Tibial nerve (tissue), 4 donors: ENCODE measurements around the gene SNCAIP. TPM values are rescaled to one million over a fixed set of nuclear protein-coding genes. Genes with fewer than 3 reads are reported as not detected.

Experiments used
- DNase-seq, 2 donors: peaks; one replicate each; pipeline ENCODE4 v3.0.0-alpha.2; 2019; ENCODE audit warnings: low spot score in 2 of 2
- H3K27ac ChIP-seq, 4 donors: fragments of 200-600 bp; sonication (generic) in 3 of 4; one replicate each; pipeline ENCODE4 v1.5.1; 2017 to 2019; ENCODE audit warnings: mild to moderate bottlenecking in 1 of 4
- H3K27me3 ChIP-seq, 2 donors: fragments of 200-600 bp; sonication (generic) in 1 of 2; one replicate each; pipeline versions ENCODE4 v1.5.1 to v1.6.0; 2017 to 2019
- H3K36me3 ChIP-seq, 3 donors: fragments of 200-600 bp; sonication (generic); one replicate each; pipeline ENCODE4 v1.5.1; 2018 to 2019
- H3K4me1 ChIP-seq, 4 donors: fragments of 200-600 bp; sonication (generic) in 3 of 4; one replicate each; pipeline ENCODE4 v1.5.1; 2017 to 2019
- H3K4me3 ChIP-seq, 4 donors: fragments of 200-600 bp; sonication (generic) in 3 of 4; one replicate each; pipeline ENCODE4 v1.5.1; 2017 to 2019; ENCODE audit warnings: mild to moderate bottlenecking in 1 of 4, moderate library complexity in 1 of 4
- H3K9me3 ChIP-seq, 4 donors: fragments of 200-600 bp; sonication (generic) in 3 of 4; one replicate each; pipeline ENCODE4 v1.5.1; 2017 to 2019
- EP300 ChIP-seq, 2 donors: sonication (generic); formaldehyde crosslinking; IDR thresholded peaks; one replicate each; pipeline ENCODE4 v1.6.1; 2017; ENCODE audit warnings: antibody characterized with exemption in 2 of 2, mild to moderate bottlenecking in 1 of 2
- POLR2A ChIP-seq, 2 donors: fragments of 450-650 bp; IDR thresholded peaks; one replicate each; pipeline ENCODE4 v1.6.1; 2017; ENCODE audit warnings: antibody characterized with exemption in 2 of 2, mild to moderate bottlenecking in 2 of 2, moderate library complexity in 2 of 2
- WGBS, 2 donors: methylation state at CpG; one replicate each; pipeline ENCODE4 v1.1.5; 2018; 5-methylcytosine and 5-hydroxymethylcytosine counted together
- total RNA-seq, 4 donors: library from RNA; depleted of rRNA; stranded (reverse); fragments of >200 nt; gene quantifications; one replicate each; pipeline ENCODE4 v1.1.0, GENCODE V29; 2016
- TF ChIP-seq, protein P1 (sequence below), 5 experiments: fragments of 200-600 bp in 3 of 5; fragments of 450-650 bp in 2 of 5; sonication (generic) in 3 of 5; IDR thresholded peaks; one replicate each; pipeline ENCODE4 v1.5.1; 2016 to 2019; ENCODE audit warnings: antibody characterized with exemption in 5 of 5, mild to moderate bottlenecking in 3 of 5, moderate library complexity in 2 of 5

Gene SNCAIP
- total RNA-seq, 4 donors from 2014 or later, result 4.6 to 18.6 (median 6.4) TPM

DNA sequence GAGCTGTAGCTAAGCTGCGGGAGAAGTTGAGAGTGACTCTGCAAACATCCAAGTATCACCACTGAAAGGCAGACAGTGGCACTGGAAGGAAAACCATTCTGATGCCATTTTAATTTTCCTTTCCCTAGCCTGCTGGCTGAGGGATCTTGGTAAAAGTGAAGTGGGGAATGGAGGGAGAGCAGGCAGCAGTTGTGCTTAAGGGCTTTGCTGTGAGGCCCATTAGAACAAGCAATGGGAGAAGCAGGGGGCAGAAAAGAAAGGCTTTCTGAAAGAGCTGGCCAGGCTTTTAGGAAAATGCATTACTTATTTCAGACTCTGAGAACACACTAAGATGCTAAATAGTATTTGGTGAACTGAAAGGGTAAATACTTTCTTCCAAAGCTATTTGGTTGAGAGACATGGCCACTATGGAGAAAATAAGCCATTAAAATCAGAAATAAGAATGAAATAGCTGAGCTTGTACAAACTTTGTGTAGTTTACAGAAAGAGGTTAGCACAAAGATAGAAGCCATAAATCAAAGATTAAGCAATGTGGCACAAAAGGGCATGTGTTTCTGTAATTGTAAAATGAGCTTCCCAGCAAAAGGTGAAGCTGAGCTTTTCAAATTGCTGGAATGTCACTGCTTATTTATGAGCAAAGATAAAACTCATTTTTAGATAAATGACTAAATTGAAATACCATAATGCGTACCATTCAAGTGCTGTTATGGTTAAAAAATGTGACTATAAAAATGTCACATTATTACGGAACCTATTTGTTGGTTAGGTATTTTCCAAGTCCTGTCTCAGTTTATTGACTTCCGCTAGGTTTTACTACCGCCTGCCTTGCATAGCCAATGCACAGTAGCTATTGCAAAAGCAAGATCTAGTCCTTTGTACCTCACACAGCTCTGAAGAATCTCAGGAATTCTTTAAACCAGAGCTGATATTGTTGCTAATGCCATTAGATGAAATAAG, 20.8 kb downstream of the SNCAIP start:
- TF ChIP-seq POLR2A (IDR thresholded peaks at IDR 0.05) (no peak), EP300 (IDR thresholded peaks at IDR 0.05) (no peak)
- TF ChIP-seq, protein P1, sequence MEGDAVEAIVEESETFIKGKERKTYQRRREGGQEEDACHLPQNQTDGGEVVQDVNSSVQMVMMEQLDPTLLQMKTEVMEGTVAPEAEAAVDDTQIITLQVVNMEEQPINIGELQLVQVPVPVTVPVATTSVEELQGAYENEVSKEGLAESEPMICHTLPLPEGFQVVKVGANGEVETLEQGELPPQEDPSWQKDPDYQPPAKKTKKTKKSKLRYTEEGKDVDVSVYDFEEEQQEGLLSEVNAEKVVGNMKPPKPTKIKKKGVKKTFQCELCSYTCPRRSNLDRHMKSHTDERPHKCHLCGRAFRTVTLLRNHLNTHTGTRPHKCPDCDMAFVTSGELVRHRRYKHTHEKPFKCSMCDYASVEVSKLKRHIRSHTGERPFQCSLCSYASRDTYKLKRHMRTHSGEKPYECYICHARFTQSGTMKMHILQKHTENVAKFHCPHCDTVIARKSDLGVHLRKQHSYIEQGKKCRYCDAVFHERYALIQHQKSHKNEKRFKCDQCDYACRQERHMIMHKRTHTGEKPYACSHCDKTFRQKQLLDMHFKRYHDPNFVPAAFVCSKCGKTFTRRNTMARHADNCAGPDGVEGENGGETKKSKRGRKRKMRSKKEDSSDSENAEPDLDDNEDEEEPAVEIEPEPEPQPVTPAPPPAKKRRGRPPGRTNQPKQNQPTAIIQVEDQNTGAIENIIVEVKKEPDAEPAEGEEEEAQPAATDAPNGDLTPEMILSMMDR (IDR thresholded peaks at IDR 0.05), result no peak
- Histone ChIP-seq H3K4me3 (no peak overlapping the region), H3K27me3 (no peaks in the 10 kb centered on the region), H3K9me3 (no peaks in the 10 kb centered on the region), H3K4me1 (no peaks in the 10 kb centered on the region), H3K27ac (no peak overlapping the region), H3K36me3 (no peaks in the 10 kb centered on the region)
- no peak for DNase-seq
- 69 to 72% methylated on average over 5 of the region's 5 CpGs for WGBS, 2 donors

DNA sequence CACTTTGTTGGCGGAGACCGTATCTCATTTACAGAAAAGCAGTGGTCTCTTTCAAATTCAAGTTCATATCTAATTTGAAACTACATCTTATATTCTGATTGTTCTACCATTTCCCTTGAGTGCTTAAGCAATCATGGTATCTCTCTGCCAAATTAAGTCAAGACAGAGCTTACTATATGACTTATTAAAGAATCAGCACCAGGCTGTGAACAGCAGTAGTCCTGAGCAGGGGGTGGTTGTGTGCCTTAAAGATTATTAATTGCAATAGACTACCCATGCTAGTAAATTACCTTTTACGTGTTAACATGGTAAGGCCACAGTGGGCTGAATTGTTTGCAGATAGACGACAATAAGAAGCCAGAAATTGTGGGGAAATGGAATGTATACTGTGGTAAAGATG, 21.5 kb downstream of the SNCAIP start:
- H3K4me3 ChIP-seq, result no peak overlapping the region
- H3K27me3 ChIP-seq, result no peaks in the 10 kb centered on the region
- H3K27ac ChIP-seq, result no peak overlapping the region
- H3K4me1 ChIP-seq, result no peaks in the 10 kb centered on the region
- H3K36me3 ChIP-seq, result no peaks in the 10 kb centered on the region
- DNase-seq, result no peak
- TF ChIP-seq, protein P1 (IDR thresholded peaks at IDR 0.05), result no peak
- TF ChIP-seq POLR2A (IDR thresholded peaks at IDR 0.05) (no peak), EP300 (IDR thresholded peaks at IDR 0.05) (no peak)
- WGBS, 2 donors, result 66 to 78% methylated on average over 4 of the region's 4 CpGs
- H3K9me3 ChIP-seq, result no peaks in the 10 kb centered on the region

DNA sequence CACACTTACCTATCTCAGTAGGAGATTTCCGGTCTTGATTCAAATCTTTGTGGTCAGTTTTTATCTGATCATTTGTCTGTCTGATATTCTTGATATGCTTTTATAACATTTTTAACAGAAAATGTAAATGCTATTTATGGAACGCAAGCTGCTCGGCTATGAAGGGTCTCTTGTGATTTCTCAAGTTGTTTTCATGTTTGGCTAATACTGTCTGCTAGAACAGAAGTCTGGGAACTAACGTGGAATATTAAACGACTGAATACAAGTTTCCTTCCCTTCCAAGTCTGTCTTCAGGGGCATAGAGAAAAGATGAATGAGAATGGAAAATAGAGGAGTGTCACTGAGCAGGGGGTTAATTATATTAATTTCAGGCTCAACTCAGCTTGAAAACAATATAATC, 27.6 kb downstream of the SNCAIP start:
- Histone ChIP-seq H3K4me3 (no peak overlapping the region), H3K4me1 (no peaks in the 10 kb centered on the region), H3K27me3 (no peaks in the 10 kb centered on the region), H3K36me3 (no peaks in the 10 kb centered on the region), H3K27ac (no peak overlapping the region), H3K9me3 (no peaks in the 10 kb centered on the region)
- 61 to 67% methylated on average over 5 of the region's 5 CpGs for WGBS, 2 donors
- no peak for TF ChIP-seq EP300 (IDR thresholded peaks at IDR 0.05)
- TF ChIP-seq, protein P1 (IDR thresholded peaks at IDR 0.05), result no peak
- DNase-seq, result no peak

DNA sequence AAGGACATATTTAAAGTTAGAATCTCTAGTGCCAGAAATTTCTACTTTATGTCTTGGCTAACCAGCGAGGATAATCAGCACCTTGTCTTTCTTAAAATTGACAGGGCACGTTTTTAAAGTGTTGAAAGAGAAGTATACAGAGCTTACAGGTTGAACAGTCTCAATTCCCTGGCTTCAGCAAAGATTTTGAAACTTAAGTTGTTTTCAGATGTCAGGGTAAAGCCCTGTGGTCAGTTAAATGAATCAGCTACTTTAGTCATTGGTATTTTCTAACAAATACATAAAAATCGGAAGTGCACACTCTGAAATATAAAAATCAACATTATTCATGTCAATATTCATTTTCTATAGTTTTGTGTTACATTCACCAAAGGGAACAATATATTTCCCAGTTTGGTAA, 29.1 kb downstream of the SNCAIP start:
- H3K27me3 ChIP-seq, result no peaks in the 10 kb centered on the region
- 69 to 88% methylated on average over 3 of the region's 3 CpGs for WGBS, 2 donors
- H3K9me3 ChIP-seq, result no peaks in the 10 kb centered on the region
- TF ChIP-seq, protein P1 (IDR thresholded peaks at IDR 0.05), result no peak
- TF ChIP-seq POLR2A (IDR thresholded peaks at IDR 0.05) (no peak), EP300 (IDR thresholded peaks at IDR 0.05) (no peak)
- DNase-seq, result no peak
- no peak overlapping the region for H3K4me3 ChIP-seq
- H3K4me1 ChIP-seq, result no peaks in the 10 kb centered on the region
- H3K36me3 ChIP-seq, result no peaks in the 10 kb centered on the region
- no peak overlapping the region for H3K27ac ChIP-seq

DNA sequence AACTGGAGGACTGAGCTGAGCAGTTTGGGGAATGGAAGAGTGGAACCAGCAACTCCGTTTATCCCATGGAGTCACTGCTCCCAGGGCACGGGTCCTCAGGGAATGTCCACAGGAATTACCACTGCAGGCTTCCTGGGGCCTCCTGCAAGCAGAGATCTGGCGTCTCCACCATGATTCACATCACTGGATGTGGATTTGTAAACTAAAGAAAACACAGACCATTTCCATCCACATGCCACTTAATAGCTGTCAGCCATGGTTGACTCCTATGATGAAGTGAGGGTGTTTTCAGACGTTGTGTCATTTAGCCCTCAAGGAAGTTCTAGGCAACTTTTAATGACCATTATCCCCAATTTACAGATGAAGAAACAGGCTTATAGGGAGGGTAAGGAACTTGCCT, 30.2 kb downstream of the SNCAIP start:
- Histone ChIP-seq H3K36me3 (no peaks in the 10 kb centered on the region), H3K27ac (no peak overlapping the region), H3K4me3 (no peak overlapping the region), H3K27me3 (no peaks in the 10 kb centered on the region), H3K9me3 (no peaks in the 10 kb centered on the region), H3K4me1 (no peaks in the 10 kb centered on the region)
- DNase-seq, result no peak
- WGBS, 2 donors, result 87 to 95% methylated on average over 4 of the region's 4 CpGs
- TF ChIP-seq, protein P1 (IDR thresholded peaks at IDR 0.05), result no peak
- TF ChIP-seq EP300 (IDR thresholded peaks at IDR 0.05) (no peak), POLR2A (IDR thresholded peaks at IDR 0.05) (no peak)
